AG04450 (cell line): ENCODE results near the gene TFPI. TPM values are rescaled to one million over a fixed set of nuclear protein-coding genes. Genes with fewer than 3 reads are reported as not detected.

Source experiments
- CTCF ChIA-PET: fragments of 300-600, 350-600 bp; formaldehyde crosslinking; extraction: SDS; loops from one replicate; lab custom pipeline; 2022; ENCODE audit warnings: antibody characterized with exemption, inconsistent platforms; lab: Charles Lee
- POLR2A ChIA-PET: fragments of 350-600 bp; formaldehyde crosslinking; extraction: SDS; loops from one replicate; lab custom pipeline; 2021; ENCODE audit warnings: antibody characterized with exemption, inconsistent platforms; lab: Yijun Ruan, JAX
- DNase-seq: peaks from one replicate; pipeline ENCODE4 v3.0.0-alpha.2; 2011; ENCODE audit warnings: low read depth, low spot score
- H3K27ac ChIP-seq: one replicate; pipeline ENCODE4 v1.5.1; 2012; ENCODE audit warnings: low read depth, low read length, control low read depth
- H3K27me3 ChIP-seq: one replicate; pipeline ENCODE4 v1.6.0; 2012; ENCODE audit warnings: low read length; ENCODE audit not compliant: control insufficient read depth, insufficient read depth
- H3K4me3 ChIP-seq: 2 replicates; pipeline ENCODE4 v1.5.1; 2011; ENCODE audit warnings: mild to moderate bottlenecking, low read depth, low read length, control low read depth
- H3K9me3 ChIP-seq: 2 replicates; pipeline ENCODE4 v1.5.1; 2012; ENCODE audit warnings: low read length; ENCODE audit not compliant: control insufficient read depth, insufficient read depth
- polyA plus RNA-seq: library from polyadenylated mRNA; depleted of rRNA; stranded (reverse); fragments of >200 nt; gene quantifications from 2 replicates; pipeline ENCODE4 v1.2.3, GENCODE V29; 2011
- TF ChIP-seq, protein P1 (sequence below): IDR thresholded peaks from 2 replicates; pipeline ENCODE4 v1.5.1; 2011; ENCODE audit warnings: low read depth, low read length, control low read depth, inconsistent platforms

Gene TFPI
- polyA plus RNA-seq, 1 experiment = 91.2 TPM

DNA sequence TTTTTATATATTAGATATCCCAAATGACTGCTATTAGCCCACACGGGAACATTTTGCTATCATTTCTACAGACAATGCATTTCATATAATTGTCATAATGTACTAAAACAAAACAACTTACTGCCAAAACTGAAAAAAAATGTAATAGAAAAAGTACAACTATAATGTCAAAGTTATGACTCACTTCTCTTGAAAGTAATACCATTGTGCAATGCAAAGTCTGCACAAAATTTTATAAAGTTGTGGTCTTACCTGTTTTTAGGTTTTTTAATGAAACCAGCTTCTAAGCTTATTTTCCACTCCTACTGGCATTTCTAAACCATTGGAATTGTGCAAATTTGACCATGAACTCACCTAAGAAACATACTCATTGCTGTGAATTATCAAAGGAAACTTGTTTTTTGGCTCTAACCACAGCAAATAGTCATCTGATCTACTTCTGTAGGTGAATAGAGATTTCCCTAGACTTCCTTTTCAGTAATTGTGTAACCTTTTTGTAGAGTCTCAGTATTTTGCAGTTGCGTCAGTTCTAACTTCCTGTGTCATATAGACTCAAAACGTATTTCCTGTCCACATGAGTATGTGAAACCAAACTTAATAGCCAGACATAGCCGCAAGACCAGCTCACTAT lies 31.9 kb upstream of the TFPI start:
- no peak overlapping the region for H3K27ac ChIP-seq
- ChIA-PET POLR2A (no interaction called here), CTCF (interaction anchor here (11.9 kb wide), 1 partner anchor 84 kb away, joined by 792 read pairs; no protein-coding TSS in a partner anchor)
- TF ChIP-seq, protein P1, sequence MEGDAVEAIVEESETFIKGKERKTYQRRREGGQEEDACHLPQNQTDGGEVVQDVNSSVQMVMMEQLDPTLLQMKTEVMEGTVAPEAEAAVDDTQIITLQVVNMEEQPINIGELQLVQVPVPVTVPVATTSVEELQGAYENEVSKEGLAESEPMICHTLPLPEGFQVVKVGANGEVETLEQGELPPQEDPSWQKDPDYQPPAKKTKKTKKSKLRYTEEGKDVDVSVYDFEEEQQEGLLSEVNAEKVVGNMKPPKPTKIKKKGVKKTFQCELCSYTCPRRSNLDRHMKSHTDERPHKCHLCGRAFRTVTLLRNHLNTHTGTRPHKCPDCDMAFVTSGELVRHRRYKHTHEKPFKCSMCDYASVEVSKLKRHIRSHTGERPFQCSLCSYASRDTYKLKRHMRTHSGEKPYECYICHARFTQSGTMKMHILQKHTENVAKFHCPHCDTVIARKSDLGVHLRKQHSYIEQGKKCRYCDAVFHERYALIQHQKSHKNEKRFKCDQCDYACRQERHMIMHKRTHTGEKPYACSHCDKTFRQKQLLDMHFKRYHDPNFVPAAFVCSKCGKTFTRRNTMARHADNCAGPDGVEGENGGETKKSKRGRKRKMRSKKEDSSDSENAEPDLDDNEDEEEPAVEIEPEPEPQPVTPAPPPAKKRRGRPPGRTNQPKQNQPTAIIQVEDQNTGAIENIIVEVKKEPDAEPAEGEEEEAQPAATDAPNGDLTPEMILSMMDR = no peak
- no peaks in the 10 kb centered on the region for H3K9me3 ChIP-seq
- H3K4me3 ChIP-seq = no peak overlapping the region
- no peak for DNase-seq
- H3K27me3 ChIP-seq = no peaks in the 10 kb centered on the region

- Histone ChIP-seq H3K4me3 (no peak overlapping the region; the same call in 1 of the 2 replicates), H3K9me3 (no peaks in the 10 kb centered on the region), H3K27ac (no peak overlapping the region), H3K27me3 (no peaks in the 10 kb centered on the region)
- ChIA-PET CTCF (interaction anchor here (0.5 to 11.9 kb wide), 97 partner anchors 8 to 1836 kb away, joined by 3 to 792 read pairs (median 5); partner anchors contain the start of gene TFPI), POLR2A (no interaction called here)
- TF ChIP-seq, protein P1 = peak; percentile 70
- no peak for DNase-seq
Measured at GRCh38 chr2:187581125-187581896, 27.1 kb upstream of the TFPI start.

DNA sequence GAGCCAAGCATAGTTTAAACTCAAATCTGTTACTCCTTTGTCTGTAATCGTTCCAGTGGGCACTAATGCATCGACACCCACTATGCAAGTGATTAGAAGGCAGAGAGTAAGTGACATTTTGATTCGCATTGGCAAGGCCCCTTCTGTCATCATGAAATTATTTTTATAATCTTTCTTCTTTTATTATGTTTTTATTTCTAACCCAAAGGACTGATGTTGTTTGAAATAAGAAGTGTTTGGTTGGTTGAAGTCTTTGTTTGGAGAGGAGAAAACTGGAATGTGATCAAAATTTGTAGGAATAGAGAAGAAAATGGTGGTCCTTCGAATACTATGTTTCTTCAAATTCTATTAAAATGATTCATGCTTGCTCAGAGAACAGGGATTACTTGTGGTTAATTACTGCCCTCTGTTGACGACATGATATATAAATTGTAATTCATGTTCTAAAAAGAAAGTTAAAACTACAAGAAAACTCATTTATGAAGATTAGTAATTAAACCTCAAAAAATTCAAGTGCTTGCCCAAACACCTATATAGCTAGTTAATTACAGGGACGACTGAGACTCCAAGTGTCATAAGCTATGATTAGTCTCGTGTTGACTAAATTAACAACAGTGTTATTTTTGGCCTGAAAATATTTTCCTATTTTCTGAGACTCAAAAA lies 26.4 kb upstream of the TFPI start:
- Histone ChIP-seq H3K9me3 (no peaks in the 10 kb centered on the region), H3K4me3 (no peak overlapping the region; the same call in 1 of the 2 replicates), H3K27me3 (no peaks in the 10 kb centered on the region), H3K27ac (no peak overlapping the region)
- CTCF ChIA-PET = interaction anchor here (0.5 to 11.9 kb wide), 83 partner anchors 9 to 1832 kb away, joined by 3 to 792 read pairs (median 5); partner anchors contain the start of gene TFPI
- peak; percentile 55 for DNase-seq
- TF ChIP-seq, protein P1 = peak; percentile 43
- POLR2A ChIA-PET = no interaction called here

DNA sequence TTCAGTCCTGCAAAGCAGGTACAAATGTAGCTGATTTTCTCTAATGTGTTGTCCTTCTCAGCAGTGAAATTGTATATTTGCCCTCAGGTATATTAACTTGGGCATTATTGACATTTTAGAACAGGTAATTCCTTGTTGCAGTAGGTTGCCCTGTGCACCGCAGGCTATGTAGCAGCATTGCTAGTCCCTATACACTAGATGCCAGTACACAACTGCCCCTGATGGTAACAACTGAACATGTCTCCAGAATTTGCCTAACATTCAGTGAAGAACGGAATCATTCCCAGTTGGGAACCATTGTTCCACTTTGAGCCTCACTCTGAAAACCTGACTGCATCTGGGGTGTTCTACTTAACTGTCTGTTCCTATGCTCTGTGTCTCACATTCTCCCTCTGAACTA lies 23.1 kb upstream of the TFPI start:
- Histone ChIP-seq H3K27me3 (no peaks in the 10 kb centered on the region), H3K4me3 (no peak overlapping the region), H3K9me3 (no peaks in the 10 kb centered on the region), H3K27ac (no peak overlapping the region)
- DNase-seq = no peak
- ChIA-PET POLR2A (no interaction called here), CTCF (interaction anchor here (11.9 kb wide), 1 partner anchor 75 kb away, joined by 792 read pairs; no protein-coding TSS in a partner anchor)
- TF ChIP-seq, protein P1 = no peak
